HCT116 (cell line): ENCODE measurements around the gene EHD4.

Experiments used
- EZH2 ChIP-seq: fragments of 200-600 bp; sonication (generic); IDR thresholded peaks from 2 replicates; pipeline ENCODE4 v1.6.1; 2017; ENCODE audit warnings: antibody characterized with exemption, mixed run types
- MAX ChIP-seq: IDR thresholded peaks from 2 replicates; pipeline ENCODE4 v1.6.1; 2012
- POLR2A ChIP-seq: IDR thresholded peaks from 2 replicates; pipeline ENCODE4 v1.7.0; 2011; ENCODE audit warnings: borderline replicate concordance; ENCODE audit not compliant: insufficient read depth, insufficient read length; ENCODE audit errors: extremely low read depth
- POLR2AphosphoS5 ChIP-seq: IDR thresholded peaks from 2 replicates; pipeline ENCODE4 v1.6.1; 2011; ENCODE audit warnings: mild to moderate bottlenecking, low read depth, low read length, moderate library complexity
- RAD21 ChIP-seq: IDR thresholded peaks from 2 replicates; pipeline ENCODE4 v1.6.1; 2012; ENCODE audit warnings: low read depth, mild to moderate bottlenecking
- TCF7L2 ChIP-seq: IDR thresholded peaks from 2 replicates; pipeline ENCODE4 v1.7.0; 2011; ENCODE audit warnings: borderline replicate concordance, inconsistent platforms; ENCODE audit not compliant: insufficient read depth, insufficient read length; ENCODE audit errors: extremely low read depth
- YY1 ChIP-seq: IDR thresholded peaks from 2 replicates; pipeline ENCODE4 v1.6.1; 2011; ENCODE audit warnings: low read length, low read depth, moderate library complexity, mild to moderate bottlenecking; ENCODE audit not compliant: insufficient replicate concordance; ENCODE audit errors: extremely low read depth
- TF ChIP-seq, protein P1 (sequence below), 3 experiments: fragments of 200-600 bp in 1 of 3; sonication (generic) in 1 of 3; IDR thresholded peaks in 2 of 3; conservative IDR thresholded peaks in 1 of 3; 2 replicates each; pipeline ENCODE4 v1.5.1; 2012 to 2017; ENCODE audit warnings: low read depth in 2 of 3, low read length in 2 of 3, antibody characterized with exemption in 1 of 3, borderline replicate concordance in 1 of 3, control low read depth in 1 of 3, mild to moderate bottlenecking in 1 of 3, mixed read lengths in 1 of 3, mixed run types in 1 of 3, moderate library complexity in 1 of 3; ENCODE audit not compliant: insufficient read depth in 1 of 3

GRCh38 chr15:41919954-41920538 lies 52.3 kb downstream of the EHD4 start:
- TF ChIP-seq POLR2AphosphoS5 (no peak), RAD21 (no peak), EZH2 (no peak), MAX (no peak), POLR2A (no peak), YY1 (no peak), TCF7L2 (no peak)
- TF ChIP-seq, protein P1, sequence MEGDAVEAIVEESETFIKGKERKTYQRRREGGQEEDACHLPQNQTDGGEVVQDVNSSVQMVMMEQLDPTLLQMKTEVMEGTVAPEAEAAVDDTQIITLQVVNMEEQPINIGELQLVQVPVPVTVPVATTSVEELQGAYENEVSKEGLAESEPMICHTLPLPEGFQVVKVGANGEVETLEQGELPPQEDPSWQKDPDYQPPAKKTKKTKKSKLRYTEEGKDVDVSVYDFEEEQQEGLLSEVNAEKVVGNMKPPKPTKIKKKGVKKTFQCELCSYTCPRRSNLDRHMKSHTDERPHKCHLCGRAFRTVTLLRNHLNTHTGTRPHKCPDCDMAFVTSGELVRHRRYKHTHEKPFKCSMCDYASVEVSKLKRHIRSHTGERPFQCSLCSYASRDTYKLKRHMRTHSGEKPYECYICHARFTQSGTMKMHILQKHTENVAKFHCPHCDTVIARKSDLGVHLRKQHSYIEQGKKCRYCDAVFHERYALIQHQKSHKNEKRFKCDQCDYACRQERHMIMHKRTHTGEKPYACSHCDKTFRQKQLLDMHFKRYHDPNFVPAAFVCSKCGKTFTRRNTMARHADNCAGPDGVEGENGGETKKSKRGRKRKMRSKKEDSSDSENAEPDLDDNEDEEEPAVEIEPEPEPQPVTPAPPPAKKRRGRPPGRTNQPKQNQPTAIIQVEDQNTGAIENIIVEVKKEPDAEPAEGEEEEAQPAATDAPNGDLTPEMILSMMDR (IDR thresholded peaks at IDR 0.05 in 2 of 3, conservative IDR thresholded peaks at IDR 0.05 in 1 of 3; ENCODE audit: borderline replicate concordance in 1 of 3, insufficient read depth in 1 of 3, low read depth in 2 of 3, low read length in 2 of 3), result no peak
